ENCODE results near the gene KRT33B. TPM values are rescaled to one million over a fixed set of nuclear protein-coding genes. Genes with fewer than 3 reads are reported as not detected.
A peak's percentile ranks its signal among the peaks of the same experiment; 100 is the strongest.

The KRT33B gene
- total RNA-seq, 1 experiment from 2014 or later: not detected

- Histone ChIP-seq H3K36me3 (ENCODE audit: control insufficient read depth, insufficient read depth, low read length) (no peaks in the 10 kb centered on the region), H3K27me3 (ENCODE audit: control insufficient read depth, insufficient read depth, low read length) (no peaks in the 10 kb centered on the region), H3K4me3 (ENCODE audit: low read depth in 2 of 2, low read length in 2 of 2) (no peak overlapping the region), H3K27ac (ENCODE audit: low read length) (no peak overlapping the region), H3K9me3 (ENCODE audit: control insufficient read depth, insufficient read depth, low read depth, low read length) (0 out of 2 replicates have a peak, but pooled peaks cover under 1% of the 10 kb centered on the region), H3K4me1 (ENCODE audit: control insufficient read depth, insufficient read depth, low read length) (no peaks in the 10 kb centered on the region)
- in situ Hi-C loops (cut with HindIII; ENCODE audit: low pct_unique_long_range_greater_than_20kb, low sequenced_read_pairs): no loop called here
- ChIA-PET POLR2A (no interaction called here), CTCF (no interaction called here)
- ATAC-seq (peak; percentile 65), DNase-seq (ENCODE audit: low read depth, low spot score) (no peak)
- no peak for TF ChIP-seq POLR2AphosphoS5 (IDR thresholded peaks at IDR 0.05; ENCODE audit: low read depth, low read length)
- no peak for TF ChIP-seq TCF7L2 (IDR thresholded peaks at IDR 0.05; ENCODE audit: low read depth, low read length)
- peak; percentile 75 for TF ChIP-seq CTCF (IDR thresholded peaks at IDR 0.05)
- no TSS peak for BruUV-seq (replicated peaks)
- intact Hi-C loops (cut with micrococcal nuclease; ENCODE audit: unreplicated experiment): loop anchor here (10.0 kb wide), 1 partner anchor 340 kb away; no protein-coding TSS in a partner anchor
Observed at GRCh38 chr17:41324180-41325075, 45.2 kb downstream of the KRT33B start.

GRCh38 chr17:41322903-41323895, 46.4 kb downstream of the KRT33B start:
- ChIA-PET POLR2A (interaction anchor here (0.6 kb wide), 1 partner anchor 33 kb away, joined by 3 read pairs; no protein-coding TSS in a partner anchor), CTCF (interaction anchor here (1.0 to 2.6 kb wide), 4 partner anchors 11 to 413 kb away, joined by 3 to 11 read pairs (median 8); no protein-coding TSS in a partner anchor)
- H3K4me1 ChIP-seq (ENCODE audit: control insufficient read depth, insufficient read depth, low read length): no peaks in the 10 kb centered on the region
- no peak overlapping the region for H3K27ac ChIP-seq (ENCODE audit: low read length)
- in situ Hi-C loops (cut with HindIII; ENCODE audit: low pct_unique_long_range_greater_than_20kb, low sequenced_read_pairs): no loop called here
- no peak for DNase-seq (ENCODE audit: low read depth, low spot score)
- intact Hi-C loops (cut with micrococcal nuclease; ENCODE audit: unreplicated experiment): loop anchor here (1.0 to 10.0 kb wide), 2 partner anchors 342 to 414 kb away; no protein-coding TSS in a partner anchor
- H3K9me3 ChIP-seq (ENCODE audit: control insufficient read depth, insufficient read depth, low read depth, low read length): 0 out of 2 replicates have a peak, but pooled peaks cover 2% of the 10 kb centered on the region
- no peak for ATAC-seq
- no peaks in the 10 kb centered on the region for H3K27me3 ChIP-seq (ENCODE audit: control insufficient read depth, insufficient read depth, low read length)
- BruUV-seq (replicated peaks): no TSS peak
- no peaks in the 10 kb centered on the region for H3K36me3 ChIP-seq (ENCODE audit: control insufficient read depth, insufficient read depth, low read length)
- no peak overlapping the region for H3K4me3 ChIP-seq (ENCODE audit: low read depth in 2 of 2, low read length in 2 of 2)
- TF ChIP-seq REST (IDR thresholded peaks at IDR 0.05; ENCODE audit: insufficient read depth in 1 of 2, low read depth in 2 of 2, low read length in 1 of 2) (no peak), TCF7L2 (IDR thresholded peaks at IDR 0.05; ENCODE audit: low read depth, low read length) (no peak), POLR2AphosphoS5 (IDR thresholded peaks at IDR 0.05; ENCODE audit: low read depth, low read length) (no peak)

All from Panc1 (cell line).